KG1 (cell line): ENCODE results near the gene ADO.

Experiments used
- DNase-seq: peaks from one replicate; lab custom pipeline; 2025; lab: John Stamatoyannopoulos, UW

ADO gene

DNA sequence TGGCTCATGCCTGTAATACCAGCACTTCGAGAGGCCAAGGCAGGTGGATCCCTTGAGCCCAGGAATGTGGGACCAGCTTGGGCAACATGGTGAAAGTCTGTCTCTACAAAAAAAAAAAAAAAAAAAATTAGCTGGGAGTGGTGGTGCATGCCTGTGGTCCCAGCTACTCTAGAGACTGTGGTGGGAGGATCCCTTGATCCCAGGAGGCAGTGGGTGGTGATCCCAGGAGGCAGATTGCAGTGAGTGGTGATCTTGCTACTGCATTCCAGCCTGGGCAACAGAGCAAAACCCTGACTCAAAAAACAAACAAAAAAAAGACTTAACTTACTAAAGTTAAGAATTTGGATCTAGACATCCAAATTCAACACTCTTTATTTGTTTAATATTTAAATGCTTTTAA lies 10.2 kb upstream of the ADO start:
- no peak for DNase-seq

DNA sequence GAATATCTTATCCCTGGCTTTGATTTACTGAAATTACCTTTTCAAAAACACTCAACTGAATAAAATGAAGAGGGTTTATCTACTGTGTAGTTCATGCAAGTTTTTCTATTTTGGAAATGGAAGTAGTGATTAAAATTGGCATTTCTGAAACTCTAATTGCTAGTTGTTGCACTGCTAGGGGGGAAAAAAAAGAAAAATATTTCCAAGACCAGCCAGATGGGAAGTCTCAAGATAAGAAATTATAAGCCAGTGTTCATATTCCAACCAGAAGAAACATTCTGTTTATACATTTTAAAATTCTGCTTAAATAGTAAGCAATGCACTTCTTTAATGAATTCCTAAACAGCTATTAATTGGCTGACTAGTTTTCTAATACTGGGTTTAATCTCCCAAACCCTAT lies 9.4 kb upstream of the ADO start:
- DNase-seq = no peak

DNA sequence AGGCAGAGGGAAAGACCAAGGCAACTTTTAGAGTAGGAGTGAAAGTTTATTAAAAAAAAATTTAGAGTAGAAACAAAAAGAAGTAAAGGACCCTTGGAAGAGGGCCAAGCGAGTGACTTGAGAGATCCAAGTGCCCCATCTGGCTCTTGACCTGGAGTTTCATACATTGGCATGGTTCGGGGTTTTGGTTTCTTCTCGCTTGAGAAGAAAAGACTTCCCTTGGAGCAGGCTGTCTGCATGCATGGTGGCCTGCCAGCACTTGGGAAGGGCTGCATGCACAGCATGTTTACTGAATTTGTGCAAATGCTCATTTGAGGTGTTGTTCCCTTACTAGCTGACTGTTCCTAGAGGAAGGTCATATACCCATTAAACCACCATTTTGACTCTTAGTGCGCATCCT lies 8.8 kb upstream of the ADO start:
- DNase-seq = no peak

DNA sequence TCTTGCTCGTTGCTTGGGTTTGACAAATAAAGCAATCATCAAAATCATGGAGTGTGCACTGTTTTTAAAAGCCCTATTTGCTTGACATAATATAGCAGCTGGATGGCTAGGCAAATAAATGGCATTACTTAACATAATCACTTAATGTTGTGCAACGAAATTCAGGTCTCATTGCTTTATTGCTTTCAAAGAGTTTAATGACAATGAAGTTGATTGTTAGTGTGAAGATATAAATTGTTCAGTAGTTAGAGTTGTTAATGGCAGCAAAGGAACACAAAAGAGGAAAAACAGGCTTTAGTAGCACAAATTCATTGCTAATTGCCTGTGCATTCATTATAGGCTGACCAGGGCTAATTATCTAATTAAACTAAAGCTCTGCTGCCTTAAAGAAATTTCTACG lies 7.6 kb upstream of the ADO start:
- DNase-seq = no peak

DNA sequence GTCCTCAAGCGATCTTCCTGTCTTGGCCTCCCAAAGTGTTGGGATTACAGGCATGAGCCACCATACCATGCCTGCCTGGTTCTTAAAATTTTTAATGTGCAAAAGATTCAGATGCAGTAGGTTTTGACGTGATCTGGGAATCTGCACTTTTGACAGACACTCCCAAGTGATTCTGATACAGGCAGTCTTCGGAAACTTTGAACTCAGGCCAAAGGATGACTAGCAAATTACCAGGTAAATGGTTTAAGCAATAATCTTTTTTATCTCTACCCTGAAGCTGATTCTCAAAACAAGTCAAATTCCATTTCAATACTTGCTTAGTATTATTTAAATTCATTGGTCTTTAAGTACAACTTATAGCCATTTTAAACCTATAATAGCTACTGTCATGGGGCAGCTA lies 2.6 kb upstream of the ADO start:
- no peak for DNase-seq

DNA sequence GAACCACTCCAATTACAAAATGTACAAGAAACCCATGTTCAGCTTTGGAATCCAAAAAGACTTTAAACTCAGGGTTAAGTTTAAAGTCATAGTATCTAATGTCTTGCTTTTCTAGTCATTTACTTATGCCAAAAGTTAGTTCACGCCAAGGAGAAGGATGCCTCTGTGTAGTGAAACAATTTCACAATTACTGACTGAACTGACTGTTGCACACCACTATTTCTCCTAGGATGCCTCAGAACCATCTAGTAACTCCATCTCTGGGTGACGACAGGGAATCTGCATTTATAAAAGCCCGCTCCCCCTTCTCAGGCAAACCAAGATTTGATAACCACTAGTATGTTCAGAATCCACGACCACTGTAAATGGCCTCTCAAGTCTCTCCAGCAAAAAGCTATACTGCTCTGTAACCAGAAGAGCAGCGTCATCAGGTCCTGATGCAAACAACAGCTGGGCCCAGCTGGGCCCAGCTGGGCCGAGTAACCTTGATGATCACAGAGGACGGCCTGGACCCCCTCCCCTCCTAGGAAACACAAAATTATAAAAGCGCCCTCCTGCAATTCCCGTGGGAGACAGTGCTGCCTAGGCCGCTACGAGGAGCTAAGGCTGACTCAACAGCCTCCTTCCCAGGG lies 680 bp upstream of the ADO start:
- no peak for DNase-seq

DNA sequence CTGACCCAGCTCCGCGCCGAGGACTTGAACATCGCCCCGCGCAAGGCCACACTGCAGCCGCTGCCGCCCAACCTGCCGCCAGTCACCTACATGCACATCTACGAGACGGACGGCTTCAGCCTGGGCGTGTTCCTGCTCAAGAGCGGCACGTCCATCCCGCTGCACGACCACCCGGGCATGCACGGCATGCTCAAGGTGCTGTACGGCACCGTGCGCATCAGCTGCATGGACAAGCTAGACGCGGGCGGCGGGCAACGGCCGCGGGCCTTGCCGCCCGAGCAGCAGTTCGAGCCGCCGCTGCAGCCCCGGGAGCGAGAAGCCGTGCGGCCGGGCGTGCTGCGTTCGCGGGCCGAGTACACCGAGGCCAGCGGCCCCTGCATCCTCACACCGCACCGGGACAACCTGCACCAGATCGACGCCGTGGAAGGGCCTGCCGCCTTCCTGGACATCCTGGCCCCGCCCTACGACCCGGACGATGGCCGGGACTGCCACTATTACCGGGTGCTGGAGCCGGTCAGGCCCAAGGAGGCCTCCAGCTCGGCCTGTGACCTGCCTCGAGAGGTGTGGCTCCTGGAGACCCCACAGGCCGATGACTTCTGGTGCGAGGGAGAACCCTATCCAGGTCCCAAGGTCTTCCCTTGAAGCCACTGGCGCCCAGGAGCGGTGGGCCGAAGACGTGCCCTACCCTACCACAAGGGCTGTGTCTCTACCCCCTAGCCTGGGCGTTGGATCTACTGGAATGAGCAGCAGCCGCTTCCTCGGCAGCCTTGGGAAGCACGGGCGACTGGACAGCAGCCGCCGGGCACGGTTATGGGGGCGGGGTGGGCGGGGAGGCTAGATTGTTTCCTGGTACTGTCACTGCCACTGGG lies 945 bp downstream of the ADO start:
- DNase-seq = no peak

DNA sequence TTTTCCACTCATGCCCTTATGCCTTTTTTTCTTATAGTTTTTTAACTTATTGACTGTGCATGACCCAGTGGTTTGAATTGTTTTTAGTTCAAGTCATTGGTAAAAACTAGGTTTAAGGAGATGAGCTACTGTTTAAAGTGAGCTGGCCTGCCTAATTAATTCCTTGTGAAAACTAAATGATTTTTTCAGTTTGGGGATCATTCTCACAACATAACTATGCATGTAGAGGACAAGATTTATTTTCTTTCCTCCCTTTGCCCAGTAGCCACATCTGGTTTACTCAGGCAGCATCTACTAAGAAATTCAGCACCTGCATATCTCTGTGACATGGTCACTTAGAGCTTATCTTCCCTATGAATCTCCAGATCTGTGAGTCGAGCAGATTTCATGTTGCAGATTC lies 1.7 kb downstream of the ADO start:
- DNase-seq = no peak

DNA sequence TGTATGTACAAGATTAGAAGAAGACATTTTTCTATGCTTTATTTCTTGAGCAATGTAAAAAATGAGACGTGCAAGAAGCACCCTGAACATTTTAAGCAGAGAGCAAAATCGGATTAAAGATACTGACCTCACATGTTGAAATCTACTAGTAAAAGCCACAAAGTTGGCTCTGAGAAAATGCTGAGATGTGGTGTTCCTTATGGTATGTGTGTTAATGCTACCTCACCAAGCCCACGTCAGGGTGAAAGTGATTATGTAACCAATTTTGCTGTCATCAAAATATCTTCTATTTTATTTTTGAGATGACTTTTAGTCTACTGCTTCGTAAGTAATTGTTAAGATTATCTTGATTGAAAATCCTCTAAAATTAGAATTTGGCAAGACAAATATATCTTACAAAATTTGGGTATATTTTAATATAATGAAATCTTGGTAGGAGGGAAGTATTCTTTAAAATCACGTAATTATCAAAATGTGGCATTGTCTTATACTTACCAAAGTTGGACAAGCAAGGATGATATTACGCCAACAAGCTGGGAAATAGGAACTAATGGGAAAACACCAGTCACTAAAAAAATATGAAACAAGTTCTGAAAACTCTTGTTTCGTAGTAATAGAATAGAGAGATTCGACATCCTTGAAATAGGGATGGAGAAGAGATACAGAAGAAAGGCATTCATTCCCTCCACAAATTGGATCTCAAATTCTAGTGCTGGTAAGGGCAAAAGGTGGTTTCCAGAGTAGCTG lies 5.8 kb downstream of the ADO start:
- no peak for DNase-seq

DNA sequence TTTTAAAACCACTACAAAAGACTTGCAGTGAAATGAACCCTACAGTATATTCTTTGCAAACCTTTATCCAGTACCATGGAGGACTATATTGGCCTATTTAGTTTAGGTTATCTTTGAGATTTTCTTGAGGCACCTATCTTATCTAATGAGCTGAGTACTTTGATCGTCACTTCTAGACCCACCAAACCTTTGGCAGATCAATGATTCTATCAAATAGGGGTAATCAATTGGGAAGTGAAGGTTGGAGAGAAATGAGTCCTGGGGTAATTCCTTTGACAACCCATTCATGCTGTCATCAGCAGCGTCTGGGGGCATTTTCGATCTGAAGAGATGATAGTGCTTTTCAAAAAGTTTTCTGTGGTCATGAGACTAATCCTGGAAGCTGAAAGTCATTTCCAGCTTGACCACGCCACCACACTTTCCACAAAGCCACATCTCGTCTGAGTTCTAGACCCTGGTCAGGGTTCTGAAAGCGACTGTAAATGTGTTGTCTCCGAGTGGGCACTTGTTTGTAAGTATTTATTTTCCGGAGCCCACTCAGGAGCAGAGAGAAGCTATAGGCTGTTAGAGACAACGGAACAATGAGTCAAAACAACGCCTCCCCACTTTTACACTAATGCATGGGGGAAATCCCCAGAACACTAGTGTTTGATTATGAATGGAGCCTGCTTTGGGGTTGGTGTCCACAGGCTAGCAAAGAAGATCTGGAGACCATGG lies 6.8 kb downstream of the ADO start:
- DNase-seq = no peak

DNA sequence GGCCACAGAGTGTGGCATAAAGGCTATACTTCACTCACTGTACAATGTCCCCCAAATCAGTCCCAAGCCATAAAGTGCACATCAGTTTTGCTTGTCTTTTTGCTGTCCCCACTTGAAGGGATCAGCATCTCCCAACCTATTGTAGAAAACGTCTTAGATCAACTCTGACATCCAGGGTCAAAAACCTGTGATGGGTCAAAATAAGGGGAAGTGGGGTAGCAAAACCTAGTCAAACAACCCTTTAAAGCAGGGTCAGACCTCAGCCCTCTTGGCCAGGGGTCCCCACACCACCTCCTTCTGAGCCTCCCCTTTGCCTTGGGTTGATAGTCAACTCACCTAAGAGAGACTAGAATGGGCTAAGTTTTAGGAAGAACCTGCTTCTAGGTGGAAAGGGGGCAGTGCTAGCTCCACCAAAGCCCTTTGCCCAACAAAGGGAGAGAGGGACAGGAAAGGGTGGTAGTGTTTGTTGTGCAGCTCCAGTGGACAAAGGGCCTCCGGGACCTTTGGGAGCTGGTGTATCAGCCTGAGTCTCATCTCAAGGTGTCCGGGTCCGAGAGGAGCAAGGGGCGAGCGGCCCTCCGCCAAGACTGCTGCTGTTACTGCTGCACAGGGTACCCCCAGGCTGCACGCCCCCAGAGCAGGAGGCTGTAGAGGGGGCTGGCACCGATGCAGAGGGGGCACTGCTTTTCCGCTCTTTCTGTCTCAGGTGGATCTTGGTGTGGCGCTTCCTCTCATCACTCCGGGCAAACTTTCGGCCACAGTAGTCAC lies 8.3 kb downstream of the ADO start:
- no peak for DNase-seq

DNA sequence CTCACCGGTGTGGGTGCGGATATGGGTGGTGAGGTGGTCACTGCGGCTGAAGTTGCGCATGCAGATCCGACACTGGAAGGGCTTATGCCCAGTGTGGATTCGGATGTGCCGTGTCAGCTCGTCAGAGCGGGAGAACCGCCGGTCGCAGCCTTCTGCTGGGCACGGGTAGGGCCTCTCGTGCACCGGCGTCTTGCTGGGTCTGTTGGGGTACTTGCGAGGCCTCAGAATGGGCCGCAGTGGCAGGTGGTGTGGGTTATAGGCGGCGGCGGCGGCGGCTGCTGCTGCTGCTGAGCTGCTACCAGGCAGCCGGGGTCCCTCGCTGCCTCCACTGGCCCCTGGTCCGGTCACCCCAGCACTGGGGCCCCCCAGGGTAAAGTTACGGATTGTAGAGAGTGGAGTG lies 8.9 kb downstream of the ADO start:
- no peak for DNase-seq

DNA sequence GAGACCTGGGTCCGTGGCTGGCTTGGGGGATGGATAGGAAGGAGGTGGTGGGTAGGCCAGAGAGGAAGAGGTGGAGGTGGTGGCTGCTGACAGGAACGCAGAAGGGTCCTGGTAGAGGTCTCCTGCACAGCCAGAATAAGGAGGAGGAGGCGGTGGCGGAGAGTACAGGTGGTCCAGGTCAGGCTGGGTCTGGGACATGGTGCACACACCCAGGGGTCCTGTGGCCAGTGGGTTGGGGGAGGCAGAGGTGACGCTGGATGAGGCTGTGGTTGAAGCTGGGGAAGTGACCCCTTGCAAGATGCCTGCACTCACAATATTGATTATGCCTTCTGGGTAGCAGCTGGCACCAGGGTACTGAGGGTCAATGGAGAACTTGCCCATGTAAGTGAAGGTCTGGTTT lies 9.5 kb downstream of the ADO start:
- no peak for DNase-seq

DNA sequence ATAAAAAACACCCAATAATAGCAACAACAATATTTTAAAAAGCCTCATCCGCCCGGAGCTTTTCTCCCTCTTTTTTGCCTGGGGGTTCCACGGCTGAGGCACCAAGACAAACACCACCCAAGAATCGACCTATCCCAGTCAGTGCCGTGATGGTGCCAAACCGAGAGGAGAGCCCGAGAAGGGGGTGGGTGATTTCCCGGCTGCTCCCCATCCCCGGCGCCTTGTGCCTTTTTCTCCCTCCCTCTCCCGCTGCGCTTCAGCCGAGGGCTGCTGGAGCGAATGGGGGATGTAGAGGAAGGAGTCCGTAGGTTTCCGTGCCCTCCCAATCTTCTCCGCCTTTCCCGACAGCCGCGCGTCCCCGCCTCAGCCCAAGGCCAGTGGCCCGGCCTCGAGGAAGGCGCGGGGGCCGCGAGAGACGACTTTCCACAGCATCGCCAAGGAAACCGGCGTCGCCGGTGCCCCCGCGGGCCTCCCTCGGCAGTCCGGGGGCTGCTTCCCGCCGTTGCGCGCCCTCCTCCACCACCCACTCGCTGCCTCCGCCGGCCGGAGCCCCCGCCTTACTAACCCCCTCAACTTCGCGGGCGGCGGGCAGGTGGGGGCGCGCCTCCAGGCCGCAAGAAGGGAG lies 10.3 kb downstream of the ADO start:
- no peak for DNase-seq

DNA sequence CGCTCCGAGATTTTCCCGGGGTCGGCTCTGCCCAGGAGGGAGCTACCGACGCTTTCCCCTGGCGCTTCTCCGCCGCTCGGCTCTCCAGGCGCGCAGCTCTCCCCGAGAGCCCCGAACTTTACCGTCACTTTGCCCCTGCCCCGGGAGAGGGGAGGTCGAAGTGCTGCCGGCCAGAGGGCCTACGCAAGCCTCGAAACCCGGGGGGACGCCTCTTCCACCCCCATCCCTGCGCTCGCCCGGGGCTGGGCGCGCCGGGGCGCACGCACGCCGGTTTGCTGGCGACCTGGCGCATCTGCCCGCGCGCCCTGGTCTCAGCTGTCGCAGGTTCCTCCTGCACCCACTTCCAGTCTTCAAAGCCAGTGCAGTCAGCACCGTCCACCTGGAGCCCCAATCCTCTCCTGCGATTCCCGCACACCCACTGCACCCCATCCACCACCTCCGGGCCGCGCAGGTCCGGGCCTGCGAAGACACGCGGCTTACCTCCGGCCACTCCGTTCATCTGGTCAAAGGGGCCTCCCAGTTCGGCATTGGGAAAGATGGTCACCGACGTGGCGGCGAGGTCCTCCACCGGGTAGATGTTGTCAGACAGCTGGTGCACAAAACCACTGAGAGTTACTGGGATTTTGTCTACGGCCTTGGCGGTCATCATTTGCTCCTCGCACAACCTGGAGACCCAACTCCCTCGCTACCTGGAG lies 11.0 kb downstream of the ADO start:
- DNase-seq = no peak

DNA sequence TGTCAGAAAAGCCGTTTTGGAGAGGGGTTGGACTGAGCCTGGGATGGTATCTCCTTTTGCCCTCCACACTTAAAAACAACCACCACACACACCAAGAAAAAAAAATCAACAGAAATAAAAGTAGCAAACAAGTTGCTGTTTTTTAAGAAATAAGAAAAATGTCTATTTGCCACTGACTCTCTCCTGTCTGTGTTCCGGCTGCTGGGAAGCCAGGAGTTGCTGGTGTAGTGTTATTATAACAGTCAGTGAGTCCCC lies 11.5 kb downstream of the ADO start:
- no peak for DNase-seq

DNA sequence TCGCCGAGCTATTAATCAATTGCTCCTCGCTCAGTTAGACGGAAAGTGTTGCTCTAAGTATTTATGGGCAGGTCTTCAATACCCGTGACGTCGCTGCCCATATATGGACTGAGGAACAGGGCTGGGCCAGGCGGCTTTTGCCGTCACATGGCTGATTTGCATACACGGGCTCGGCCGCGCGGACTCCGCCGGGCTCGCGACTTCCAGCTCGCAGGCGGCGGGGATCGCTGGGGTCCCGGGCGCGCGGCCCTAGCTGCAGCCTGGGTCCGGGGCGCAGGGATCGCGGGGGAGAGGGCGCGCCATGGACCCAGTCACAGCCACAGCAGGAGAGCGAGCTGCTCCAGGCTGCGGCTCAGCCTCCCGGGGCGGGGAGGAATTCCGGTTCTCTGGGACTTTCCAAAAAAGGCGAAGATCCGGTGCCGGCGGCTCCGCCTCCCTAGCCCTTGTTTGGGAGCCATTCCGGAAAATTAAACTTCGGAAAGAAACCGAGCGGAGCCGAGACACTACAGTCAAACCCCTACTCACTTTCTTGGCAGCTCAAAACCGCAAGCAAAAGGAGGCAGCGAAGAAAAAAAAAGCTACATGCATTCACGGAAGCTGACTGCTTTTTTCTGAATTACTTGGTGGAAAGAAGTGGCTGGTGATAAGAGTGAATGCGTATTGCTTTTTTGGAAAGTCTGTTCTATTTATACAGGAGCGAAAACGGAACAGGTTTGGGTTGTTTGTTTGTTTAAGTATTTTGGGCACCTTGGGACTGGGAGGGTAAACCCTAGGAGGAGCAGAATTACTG lies 12.0 kb downstream of the ADO start, which contains the start of gene EGR2:
EGR2 (minus strand) TSS at position 36 of the 790 bp plus-strand sequence. CDS start 337 bp downstream, outside the sequence.
- peak; percentile 88 for DNase-seq

DNA sequence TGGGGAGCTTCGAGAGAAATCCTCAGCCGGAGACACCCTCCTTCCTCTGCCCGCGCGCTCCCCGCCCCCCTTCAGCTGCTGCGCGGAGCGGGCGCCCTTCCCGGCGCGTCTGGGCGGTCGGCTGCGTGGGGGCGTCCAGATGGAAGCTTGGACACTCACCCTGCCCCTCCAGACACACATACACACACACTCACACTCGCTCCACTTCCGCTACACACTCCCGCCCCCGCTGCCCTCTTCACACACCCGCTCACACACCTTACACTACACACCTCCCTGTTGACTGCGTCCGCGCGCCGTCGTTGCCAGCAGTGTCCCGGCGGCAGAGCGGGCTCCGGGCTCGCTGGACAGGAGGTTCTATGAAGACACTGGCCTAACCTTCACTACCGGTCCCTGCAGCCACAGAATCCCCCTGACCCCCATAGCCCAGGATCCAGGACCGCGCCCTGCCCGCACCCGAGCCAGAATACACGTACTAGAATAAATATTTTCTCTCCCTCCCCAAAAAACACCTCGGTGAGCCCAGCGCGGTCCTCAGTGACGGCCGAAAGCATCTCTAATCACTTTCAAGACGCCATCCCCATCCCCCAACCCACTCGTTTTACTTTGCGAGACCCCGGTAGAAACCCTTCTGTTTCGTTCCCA lies 12.7 kb downstream of the ADO start:
- DNase-seq = no peak

DNA sequence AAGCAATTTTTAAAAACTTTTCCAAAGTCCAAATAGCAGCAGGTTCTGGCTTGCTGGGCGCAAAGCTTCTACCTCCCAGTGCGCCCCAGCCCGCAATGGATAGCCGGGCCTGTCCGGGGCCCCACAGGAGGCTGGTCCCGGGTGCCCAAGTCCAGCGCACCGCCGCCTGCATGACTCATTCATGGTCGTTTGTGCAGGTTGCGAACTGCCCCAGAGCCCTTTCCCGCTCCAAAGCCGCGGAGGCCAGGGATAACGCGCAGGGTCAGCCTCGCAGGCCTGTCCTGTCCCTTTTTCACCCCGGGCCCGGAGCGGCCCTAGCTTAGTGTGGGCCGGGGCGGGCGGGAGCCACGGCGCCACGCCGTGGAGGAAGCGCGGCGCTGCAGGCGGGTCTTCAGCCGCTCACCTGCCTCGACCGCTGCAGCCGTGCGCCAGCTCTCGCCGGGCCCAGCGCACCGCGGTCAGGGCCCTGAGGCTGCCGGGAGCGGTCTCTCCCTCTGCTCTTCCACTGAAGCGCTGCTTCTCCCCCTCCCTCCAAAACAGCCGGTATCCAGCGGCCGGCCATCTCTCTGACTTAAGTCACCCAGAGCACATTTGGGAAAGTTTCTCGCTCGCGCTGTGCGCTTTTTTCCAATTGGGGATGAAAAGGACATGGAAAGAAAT lies 13.4 kb downstream of the ADO start:
- peak; percentile 35 for DNase-seq
